ENCODE results near the gene PYM1.
A peak's percentile ranks its signal among the peaks of the same experiment; 100 is the strongest.
"Not testable (repeated sequence)": the region's sequence is repeated elsewhere in the genome, so short reads cannot be mapped to it uniquely, and the experiment has no call there.

Gene PYM1

GRCh38 chr12:55938826-55939501 is 11.3 kb upstream of the PYM1 start:
- DNase-seq = no peak

GRCh38 chr12:55937981-55938380 is 10.3 kb upstream of the PYM1 start:
- no peak for DNase-seq

GRCh38 chr12:55935738-55936151 is 8.1 kb upstream of the PYM1 start:
- no peak for DNase-seq

GRCh38 chr12:55934773-55935172 is 7.1 kb upstream of the PYM1 start:
- DNase-seq = no peak

- no peak for DNase-seq
These were observed 6.4 kb upstream of the PYM1 start for GRCh38 chr12:55933799-55934742.

- DNase-seq = peak in 1 of 2 donors; percentile 56
These were observed 5.6 kb upstream of the PYM1 start for GRCh38 chr12:55933169-55933798.

- DNase-seq = no peak
These were observed 4.8 kb upstream of the PYM1 start for GRCh38 chr12:55932551-55932910.

GRCh38 chr12:55931780-55932550 is 4.3 kb upstream of the PYM1 start:
- DNase-seq = peak in 1 of 2 donors; percentile 47

GRCh38 chr12:55931317-55931779 is 3.7 kb upstream of the PYM1 start:
- DNase-seq = no peak

GRCh38 chr12:55930771-55931316 is 3.1 kb upstream of the PYM1 start, which contains the start of gene DGKA:
Gene DGKA (plus strand): TSS chr12:55931162. CDS start chr12:55936504, 5,342 bp downstream.
- peak in 1 of 2 donors; percentile 58 for DNase-seq

GRCh38 chr12:55929306-55929791 is 1.7 kb upstream of the PYM1 start:
- DNase-seq = no peak

- peak; percentile 77 to 88 for DNase-seq
These were observed 731 bp downstream of the PYM1 start for GRCh38 chr12:55926738-55927587.

- DNase-seq = no peak
These were observed 1.6 kb downstream of the PYM1 start for GRCh38 chr12:55925870-55926737.

- DNase-seq = no peak
These were observed 2.3 kb downstream of the PYM1 start for GRCh38 chr12:55925371-55925770.

- not testable (repeated sequence) for DNase-seq
These were observed 4.0 kb downstream of the PYM1 start for GRCh38 chr12:55923648-55924047.

- DNase-seq = no peak
These were observed 5.6 kb downstream of the PYM1 start for GRCh38 chr12:55922126-55922525.

GRCh38 chr12:55919032-55919431 is 8.7 kb downstream of the PYM1 start:
- DNase-seq = not testable (repeated sequence)

- DNase-seq = no peak
These were observed 12.2 kb downstream of the PYM1 start for GRCh38 chr12:55915482-55915859.

GRCh38 chr12:55912908-55913307 is 14.8 kb downstream of the PYM1 start:
- no peak for DNase-seq

- no peak for DNase-seq
These were observed 18.2 kb downstream of the PYM1 start for GRCh38 chr12:55909513-55909884.

All from bone marrow (tissue), 2 donors.